Measurements from ENCODE around the gene SAYSD1.

The SAYSD1 gene

GRCh38 chr6:39080246-39080875 lies 34.6 kb downstream of the SAYSD1 start:
- no CpG with 5 or more reads among the region's 5 CpGs for WGBS (ENCODE audit: extremely low coverage, insufficient coverage, insufficient read length)
- H2BK120ac ChIP-seq (ENCODE audit: insufficient read depth, low read length, poor library complexity), result no peak overlapping the region

GRCh38 chr6:39079197-39080125 lies 35.5 kb downstream of the SAYSD1 start:
- no peak overlapping the region for H2BK120ac ChIP-seq (ENCODE audit: insufficient read depth, low read length, poor library complexity)
- no peak overlapping the region for H3K23ac ChIP-seq (ENCODE audit: low read length)
- no peak overlapping the region for H3K27ac ChIP-seq (ENCODE audit: low read depth, low read length)
- H2BK12ac ChIP-seq (ENCODE audit: low read length), result no peak overlapping the region
- no peak overlapping the region for H4K12ac ChIP-seq (ENCODE audit: low read depth, low read length)
- H3K9me3 ChIP-seq (ENCODE audit: insufficient read depth, low read depth, low read length), result no peaks in the 10 kb centered on the region
- H3K4me3 ChIP-seq (ENCODE audit: low read depth, low read length), result no peak overlapping the region
- no peak overlapping the region for H3K4ac ChIP-seq (ENCODE audit: low read depth, low read length)
- H2AK5ac ChIP-seq (ENCODE audit: low read length), result no peak overlapping the region
- H2BK5ac ChIP-seq (ENCODE audit: low read depth, low read length, poor library complexity), result no peak overlapping the region
- H3K27me3 ChIP-seq (ENCODE audit: insufficient read depth, low read length), result no peaks in the 10 kb centered on the region
- no peak overlapping the region for H3K4me2 ChIP-seq (ENCODE audit: low read length)
- no peak overlapping the region for H3K18ac ChIP-seq (ENCODE audit: low read length)
- H3K9ac ChIP-seq (ENCODE audit: low read length), result no peak overlapping the region
- H3K79me2 ChIP-seq (ENCODE audit: control insufficient read depth, insufficient read depth, low read length, poor library complexity), result no peaks in the 10 kb centered on the region
- H3K14ac ChIP-seq (ENCODE audit: low read length), result no peak overlapping the region
- no peak overlapping the region for H2AFZ ChIP-seq (ENCODE audit: insufficient read depth, low read length, poor library complexity)
- H3K79me1 ChIP-seq (ENCODE audit: low read length), result no peaks in the 10 kb centered on the region
- no peak overlapping the region for H4K8ac ChIP-seq (ENCODE audit: low read depth, low read length)
- no peak for DNase-seq
- no CpG with 5 or more reads among the region's 8 CpGs for WGBS (ENCODE audit: extremely low coverage, insufficient coverage, insufficient read length)
- no peaks in the 10 kb centered on the region for H3K4me1 ChIP-seq (ENCODE audit: control insufficient read depth in 1 of 2, insufficient read depth in 2 of 2, low read length in 2 of 2)
- no peak overlapping the region for H4K91ac ChIP-seq (ENCODE audit: low read depth, low read length)
- no peaks in the 10 kb centered on the region for H3K36me3 ChIP-seq (ENCODE audit: control insufficient read depth in 1 of 2, insufficient read depth in 2 of 2, low read length in 2 of 2)

More at GRCh38 chr6:39080246-39080875, 34.6 kb downstream of the SAYSD1 start:
- Histone ChIP-seq H3K23ac (ENCODE audit: low read length) (no peak overlapping the region), H3K4ac (ENCODE audit: low read depth, low read length) (no peak overlapping the region), H3K36me3 (ENCODE audit: control insufficient read depth in 1 of 2, insufficient read depth in 2 of 2, low read length in 2 of 2) (no peaks in the 10 kb centered on the region), H3K9me3 (ENCODE audit: insufficient read depth, low read depth, low read length) (no peaks in the 10 kb centered on the region), H3K79me1 (ENCODE audit: low read length) (no peaks in the 10 kb centered on the region), H3K4me3 (ENCODE audit: low read depth, low read length) (no peak overlapping the region), H3K79me2 (ENCODE audit: control insufficient read depth, insufficient read depth, low read length, poor library complexity) (no peaks in the 10 kb centered on the region), H3K9ac (ENCODE audit: low read length) (no peak overlapping the region), H3K27me3 (ENCODE audit: insufficient read depth, low read length) (no peaks in the 10 kb centered on the region), H3K27ac (ENCODE audit: low read depth, low read length) (no peak overlapping the region), H3K4me2 (ENCODE audit: low read length) (no peak overlapping the region), H4K8ac (ENCODE audit: low read depth, low read length) (no peak overlapping the region), H3K18ac (ENCODE audit: low read length) (no peak overlapping the region), H2BK12ac (ENCODE audit: low read length) (no peak overlapping the region), H2BK5ac (ENCODE audit: low read depth, low read length, poor library complexity) (no peak overlapping the region), H4K91ac (ENCODE audit: low read depth, low read length) (no peak overlapping the region), H3K4me1 (ENCODE audit: control insufficient read depth in 1 of 2, insufficient read depth in 2 of 2, low read length in 2 of 2) (peaks cover 0 to 3% of the 10 kb centered on the region in 2 experiments), H2AK5ac (ENCODE audit: low read length) (no peak overlapping the region), H3K14ac (ENCODE audit: low read length) (no peak overlapping the region), H2AFZ (ENCODE audit: insufficient read depth, low read length, poor library complexity) (no peak overlapping the region), H4K12ac (ENCODE audit: low read depth, low read length) (no peak overlapping the region)
- DNase-seq, result no peak

DNA sequence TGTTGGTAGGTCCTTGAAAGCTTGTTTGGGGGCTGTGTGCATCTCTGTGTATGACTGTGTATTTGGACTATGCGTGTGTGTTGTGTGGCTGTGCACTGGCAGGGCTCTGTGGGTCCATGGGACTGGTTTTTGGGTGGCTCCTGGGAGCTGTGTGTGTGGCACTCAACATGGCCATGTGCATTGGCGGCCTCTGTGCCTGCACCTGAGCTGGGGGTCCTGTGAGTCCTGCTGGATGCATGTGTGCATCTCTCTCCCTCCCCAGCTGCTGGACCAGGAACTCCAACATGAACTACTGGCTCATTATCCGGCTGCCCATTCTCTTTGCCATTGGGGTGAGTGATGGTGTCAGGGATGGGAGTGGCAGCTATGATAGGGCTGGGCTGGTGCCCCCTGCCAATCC lies 36.3 kb downstream of the SAYSD1 start:
- Histone ChIP-seq H3K4me3 (ENCODE audit: low read depth, low read length) (no peak overlapping the region), H3K4me2 (ENCODE audit: low read length) (no peak overlapping the region), H4K91ac (ENCODE audit: low read depth, low read length) (no peak overlapping the region), H3K36me3 (ENCODE audit: control insufficient read depth in 1 of 2, insufficient read depth in 2 of 2, low read length in 2 of 2) (no peaks in the 10 kb centered on the region), H3K9me3 (ENCODE audit: insufficient read depth, low read depth, low read length) (no peaks in the 10 kb centered on the region), H3K9ac (ENCODE audit: low read length) (no peak overlapping the region), H4K12ac (ENCODE audit: low read depth, low read length) (no peak overlapping the region), H2BK120ac (ENCODE audit: insufficient read depth, low read length, poor library complexity) (no peak overlapping the region), H3K79me2 (ENCODE audit: control insufficient read depth, insufficient read depth, low read length, poor library complexity) (no peaks in the 10 kb centered on the region), H3K18ac (ENCODE audit: low read length) (no peak overlapping the region), H4K8ac (ENCODE audit: low read depth, low read length) (no peak overlapping the region), H3K23ac (ENCODE audit: low read length) (no peak overlapping the region), H2AK5ac (ENCODE audit: low read length) (no peak overlapping the region), H3K27me3 (ENCODE audit: insufficient read depth, low read length) (no peaks in the 10 kb centered on the region), H3K4me1 (ENCODE audit: control insufficient read depth in 1 of 2, insufficient read depth in 2 of 2, low read length in 2 of 2) (no peaks in the 10 kb centered on the region), H3K4ac (ENCODE audit: low read depth, low read length) (no peak overlapping the region), H2BK12ac (ENCODE audit: low read length) (no peak overlapping the region), H3K79me1 (ENCODE audit: low read length) (no peaks in the 10 kb centered on the region), H2BK5ac (ENCODE audit: low read depth, low read length, poor library complexity) (no peak overlapping the region), H3K14ac (ENCODE audit: low read length) (no peak overlapping the region), H2AFZ (ENCODE audit: insufficient read depth, low read length, poor library complexity) (no peak overlapping the region), H3K27ac (ENCODE audit: low read depth, low read length) (no peak overlapping the region)
- DNase-seq, result no peak
- WGBS (ENCODE audit: extremely low coverage, insufficient coverage, insufficient read length), result no CpG with 5 or more reads among the region's 3 CpGs

DNA sequence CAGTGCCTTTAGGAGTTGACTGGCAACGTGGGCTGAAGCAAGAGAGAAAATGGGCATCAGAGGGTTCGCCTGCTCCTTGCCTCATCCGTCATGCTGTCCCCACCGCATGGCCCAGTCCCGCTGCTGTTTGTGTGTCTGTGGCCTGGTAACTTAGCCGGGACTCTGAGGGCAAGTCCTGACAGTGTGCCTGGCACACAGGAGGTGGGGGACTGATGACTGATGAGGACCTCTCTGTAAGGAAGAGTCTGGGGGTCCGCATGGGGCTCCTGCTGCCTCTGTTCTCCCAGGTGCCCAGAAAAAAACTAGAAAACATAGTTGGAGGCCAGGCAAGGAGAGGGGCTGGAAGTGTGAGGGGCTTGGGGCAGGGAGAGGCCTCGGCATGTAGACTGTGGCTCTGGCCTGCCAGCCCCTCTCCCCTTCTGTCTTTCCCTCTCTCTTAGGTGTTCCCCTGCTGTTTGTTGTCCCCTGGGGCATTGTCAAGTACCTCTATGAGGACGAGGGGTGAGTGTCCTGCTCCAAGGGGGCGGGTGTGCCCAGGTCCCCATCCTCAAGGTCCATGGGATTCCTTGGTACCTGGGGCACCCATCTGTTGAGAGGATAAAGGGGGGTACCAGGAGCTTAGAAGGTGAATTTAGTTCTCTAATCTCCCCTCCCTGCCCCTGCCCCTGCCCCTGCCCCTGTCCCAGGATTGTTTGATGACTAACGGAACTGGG lies 36.9 kb downstream of the SAYSD1 start:
- Histone ChIP-seq H3K4ac (ENCODE audit: low read depth, low read length) (no peak overlapping the region), H2BK5ac (ENCODE audit: low read depth, low read length, poor library complexity) (no peak overlapping the region), H3K4me1 (ENCODE audit: control insufficient read depth in 1 of 2, insufficient read depth in 2 of 2, low read length in 2 of 2) (no peaks in the 10 kb centered on the region), H3K9ac (ENCODE audit: low read length) (no peak overlapping the region), H4K12ac (ENCODE audit: low read depth, low read length) (no peak overlapping the region), H3K14ac (ENCODE audit: low read length) (no peak overlapping the region), H3K79me2 (ENCODE audit: control insufficient read depth, insufficient read depth, low read length, poor library complexity) (no peaks in the 10 kb centered on the region), H3K27ac (ENCODE audit: low read depth, low read length) (no peak overlapping the region), H2AK5ac (ENCODE audit: low read length) (no peak overlapping the region), H2AFZ (ENCODE audit: insufficient read depth, low read length, poor library complexity) (no peak overlapping the region), H3K4me3 (ENCODE audit: low read depth, low read length) (no peak overlapping the region), H3K27me3 (ENCODE audit: insufficient read depth, low read length) (no peaks in the 10 kb centered on the region), H3K36me3 (ENCODE audit: control insufficient read depth in 1 of 2, insufficient read depth in 2 of 2, low read length in 2 of 2) (no peaks in the 10 kb centered on the region), H3K18ac (ENCODE audit: low read length) (no peak overlapping the region), H3K4me2 (ENCODE audit: low read length) (no peak overlapping the region), H2BK12ac (ENCODE audit: low read length) (no peak overlapping the region), H3K9me3 (ENCODE audit: insufficient read depth, low read depth, low read length) (no peaks in the 10 kb centered on the region), H2BK120ac (ENCODE audit: insufficient read depth, low read length, poor library complexity) (no peak overlapping the region), H4K8ac (ENCODE audit: low read depth, low read length) (no peak overlapping the region), H4K91ac (ENCODE audit: low read depth, low read length) (no peak overlapping the region), H3K79me1 (ENCODE audit: low read length) (no peaks in the 10 kb centered on the region), H3K23ac (ENCODE audit: low read length) (no peak overlapping the region)
- WGBS (ENCODE audit: extremely low coverage, insufficient coverage, insufficient read length), result no CpG with 5 or more reads among the region's 11 CpGs
- DNase-seq, result no peak

Data from trophoblast cell (in vitro differentiated cells and primary cell).